Suppressor macrophage treated with lipopolysaccharide for 4 hours (primary cell): ENCODE data around the gene HMGXB4.
"Not testable (repeated sequence)": the region's sequence is repeated elsewhere in the genome, so short reads cannot be mapped to it uniquely, and the experiment has no call there.

ENCODE experiments used
- DNase-seq: peaks from one replicate; pipeline ENCODE4 v3.0.0-alpha.2; 2020

HMGXB4 gene, protein sequence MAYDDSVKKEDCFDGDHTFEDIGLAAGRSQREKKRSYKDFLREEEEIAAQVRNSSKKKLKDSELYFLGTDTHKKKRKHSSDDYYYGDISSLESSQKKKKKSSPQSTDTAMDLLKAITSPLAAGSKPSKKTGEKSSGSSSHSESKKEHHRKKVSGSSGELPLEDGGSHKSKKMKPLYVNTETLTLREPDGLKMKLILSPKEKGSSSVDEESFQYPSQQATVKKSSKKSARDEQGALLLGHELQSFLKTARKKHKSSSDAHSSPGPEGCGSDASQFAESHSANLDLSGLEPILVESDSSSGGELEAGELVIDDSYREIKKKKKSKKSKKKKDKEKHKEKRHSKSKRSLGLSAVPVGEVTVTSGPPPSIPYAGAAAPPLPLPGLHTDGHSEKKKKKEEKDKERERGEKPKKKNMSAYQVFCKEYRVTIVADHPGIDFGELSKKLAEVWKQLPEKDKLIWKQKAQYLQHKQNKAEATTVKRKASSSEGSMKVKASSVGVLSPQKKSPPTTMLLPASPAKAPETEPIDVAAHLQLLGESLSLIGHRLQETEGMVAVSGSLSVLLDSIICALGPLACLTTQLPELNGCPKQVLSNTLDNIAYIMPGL

DNA sequence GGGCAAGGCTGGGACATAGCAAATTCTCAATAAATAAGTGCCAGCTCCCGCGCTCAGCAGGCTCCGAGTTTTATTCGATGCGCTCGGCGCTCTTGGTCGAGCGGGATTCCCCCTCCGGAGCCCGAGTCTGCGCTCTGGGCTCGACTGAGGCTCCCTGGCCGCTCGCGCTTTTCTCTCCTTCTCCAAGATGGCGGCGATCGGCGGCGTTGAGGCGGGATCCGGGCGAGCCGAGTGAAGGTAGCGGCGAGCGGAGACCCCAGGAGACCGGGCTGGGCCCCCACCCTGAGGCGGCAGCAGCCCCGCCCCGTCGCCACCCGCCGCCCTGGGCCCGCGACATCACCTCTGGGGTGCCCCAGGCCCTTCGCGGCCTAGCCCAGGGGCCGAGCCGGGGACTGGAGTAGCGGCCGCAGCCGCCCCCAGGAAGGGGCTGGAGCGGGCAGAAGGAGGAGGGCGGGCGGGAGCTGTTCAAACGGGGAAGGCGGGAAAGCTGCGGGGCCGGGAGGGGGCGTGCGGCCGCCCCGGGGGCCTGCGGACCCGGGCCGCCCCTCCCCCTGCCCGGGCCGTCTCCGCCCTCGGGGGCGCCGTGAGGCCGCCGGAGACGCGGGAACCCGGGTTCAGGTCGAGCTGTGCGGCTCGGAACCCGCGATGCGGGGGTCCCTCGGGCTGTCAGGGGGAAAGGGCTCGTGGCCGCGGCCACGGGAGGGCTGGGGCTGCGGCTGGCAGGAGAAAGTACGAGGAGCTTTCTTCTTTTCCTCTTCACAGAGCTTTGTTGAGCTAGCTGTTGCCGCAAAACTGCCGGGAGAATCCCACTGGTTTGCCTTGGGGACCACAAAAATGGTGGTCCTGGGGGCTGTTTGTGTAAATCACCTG is at the start of gene HMGXB4:
Gene HMGXB4 (plus strand): TSS at position 173 of the 870 bp plus-strand sequence. CDS start 4,898 bp downstream, outside the sequence.
- DNase-seq = peak; percentile 93

DNA sequence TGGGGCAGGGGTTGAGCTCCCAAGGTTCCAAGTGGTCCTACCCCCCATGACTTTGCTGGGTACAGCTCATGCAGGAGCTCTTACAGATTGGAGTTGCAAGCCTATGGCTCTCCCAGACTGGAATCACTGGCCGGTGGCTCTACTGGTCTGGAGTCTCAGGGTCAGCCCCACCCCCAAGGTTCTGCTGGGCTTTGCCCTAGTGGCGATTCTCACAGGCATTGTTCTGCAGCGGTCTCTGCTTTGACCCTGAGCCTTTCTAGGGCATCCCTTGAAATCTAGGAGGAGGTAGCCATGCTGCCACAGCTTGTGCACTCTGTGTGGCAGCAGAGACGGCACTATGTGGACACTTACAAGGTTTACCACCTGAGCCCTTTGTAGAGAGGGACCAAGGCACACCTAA is 49.3 kb upstream of the HMGXB4 start:
- DNase-seq = no peak

DNA sequence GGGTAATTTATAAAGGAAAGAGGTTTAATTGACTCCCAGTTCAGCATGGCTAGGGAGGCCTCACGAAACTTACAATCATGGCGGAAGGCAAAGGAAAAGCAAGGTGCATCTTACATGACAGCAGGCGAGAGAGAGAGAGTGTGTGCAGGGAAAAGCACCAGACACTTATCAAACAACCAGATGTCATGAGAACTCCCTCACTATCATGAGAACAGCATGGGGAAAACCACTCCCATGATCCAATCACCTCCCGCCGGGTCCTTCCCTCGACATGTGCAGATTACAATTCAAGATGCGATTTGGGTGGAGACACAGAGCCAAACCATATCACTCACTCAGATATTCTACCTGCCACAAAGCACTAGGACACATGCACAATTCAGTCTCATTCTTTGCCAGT is 48.1 kb upstream of the HMGXB4 start:
- no peak for DNase-seq

DNA sequence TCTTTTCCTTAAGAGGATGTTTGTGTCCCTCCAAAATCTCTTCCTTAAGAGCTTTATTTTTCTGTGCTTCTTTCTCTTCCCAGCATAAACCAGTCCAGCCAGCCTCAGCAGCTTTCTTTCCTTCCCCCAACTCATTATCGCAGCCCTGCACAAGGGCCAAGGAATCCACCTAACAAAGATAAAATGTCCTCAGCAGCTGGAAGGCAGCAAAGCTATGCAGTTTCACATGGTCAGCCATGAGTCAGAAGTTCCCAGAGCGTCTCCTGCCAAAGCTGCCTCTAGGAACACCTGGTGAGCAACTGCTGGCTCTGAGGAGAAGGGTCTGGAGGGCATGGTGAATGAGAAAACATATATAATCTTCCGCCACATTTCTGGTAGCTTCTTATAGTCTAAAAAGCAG is 45.3 kb upstream of the HMGXB4 start:
- no peak for DNase-seq

DNA sequence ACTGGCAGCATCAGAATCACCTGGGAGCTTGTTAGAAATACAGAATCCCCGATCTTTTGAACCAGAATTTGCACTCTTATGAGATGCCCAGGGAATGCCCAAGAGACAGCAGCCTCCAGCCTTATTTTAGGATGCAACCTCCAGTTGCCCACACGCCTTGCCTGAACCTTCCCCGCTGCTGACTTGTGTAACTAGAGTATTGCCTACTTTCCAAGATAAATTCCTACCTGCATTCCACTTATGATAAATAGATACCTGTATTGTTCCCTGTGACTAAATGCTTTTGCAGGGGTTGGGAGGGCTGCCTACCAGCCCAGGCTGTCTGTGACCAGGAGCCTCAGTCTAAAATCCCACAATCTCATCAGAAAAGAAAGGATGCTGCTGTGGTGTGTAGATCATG is 44.3 kb upstream of the HMGXB4 start:
- DNase-seq = no peak

DNA sequence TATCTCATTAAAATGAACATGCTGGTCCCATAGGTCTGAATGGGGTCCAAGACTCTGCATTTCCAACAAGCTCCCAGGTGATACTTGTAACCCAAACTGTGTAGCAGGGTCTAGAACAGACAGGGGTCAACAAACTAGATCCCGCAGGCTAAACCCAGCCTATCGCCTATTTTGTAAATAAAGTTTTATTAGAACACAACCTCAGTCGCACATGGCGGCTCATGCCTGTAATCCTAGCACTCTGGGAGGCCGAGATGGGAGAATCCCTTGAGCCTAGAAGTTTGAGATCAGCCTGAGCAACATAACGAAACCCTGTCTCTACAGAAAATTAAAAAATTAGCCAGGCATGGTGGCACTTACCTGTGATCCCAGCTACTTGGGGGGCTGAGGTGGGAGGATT is 42.3 kb upstream of the HMGXB4 start:
- DNase-seq = no peak

DNA sequence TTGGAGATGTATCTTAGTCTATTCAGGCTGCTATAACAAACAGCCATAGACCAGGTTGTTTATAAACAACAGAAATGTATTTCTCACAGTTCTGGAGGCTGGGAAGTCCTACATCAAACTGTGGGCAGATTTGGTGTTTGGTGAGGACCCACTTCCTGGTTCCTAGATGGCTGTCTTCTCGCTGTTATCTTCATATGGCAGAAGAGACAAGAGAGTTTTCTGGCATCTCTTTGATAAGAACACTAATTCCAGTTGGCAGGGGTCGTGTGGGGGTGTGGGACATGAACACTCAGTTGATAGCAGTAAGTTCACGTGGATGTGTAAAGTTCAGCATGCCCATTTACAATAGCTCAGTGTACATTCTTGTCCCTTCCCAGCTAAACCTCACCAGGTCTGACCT is 41.3 kb upstream of the HMGXB4 start:
- DNase-seq = no peak

DNA sequence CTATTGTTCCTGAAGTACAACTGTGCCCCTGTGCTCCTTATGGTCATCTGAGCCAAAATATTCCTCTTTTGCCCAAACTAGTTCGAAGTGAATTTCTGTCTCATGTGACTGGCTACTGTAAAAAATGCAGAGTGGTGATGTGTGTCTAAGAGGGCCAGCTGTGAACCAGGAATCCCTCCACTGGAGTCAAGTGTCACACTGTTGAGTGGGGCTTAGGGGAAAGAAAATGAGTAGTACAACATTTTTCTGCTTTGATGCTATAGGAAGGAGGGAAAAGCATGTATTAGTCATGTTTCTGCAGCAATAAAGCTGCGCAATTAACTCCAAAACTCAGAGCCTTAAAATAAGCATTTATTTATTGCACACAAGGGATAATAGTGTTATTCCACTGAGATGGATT is 39.8 kb upstream of the HMGXB4 start:
- DNase-seq = no peak

DNA sequence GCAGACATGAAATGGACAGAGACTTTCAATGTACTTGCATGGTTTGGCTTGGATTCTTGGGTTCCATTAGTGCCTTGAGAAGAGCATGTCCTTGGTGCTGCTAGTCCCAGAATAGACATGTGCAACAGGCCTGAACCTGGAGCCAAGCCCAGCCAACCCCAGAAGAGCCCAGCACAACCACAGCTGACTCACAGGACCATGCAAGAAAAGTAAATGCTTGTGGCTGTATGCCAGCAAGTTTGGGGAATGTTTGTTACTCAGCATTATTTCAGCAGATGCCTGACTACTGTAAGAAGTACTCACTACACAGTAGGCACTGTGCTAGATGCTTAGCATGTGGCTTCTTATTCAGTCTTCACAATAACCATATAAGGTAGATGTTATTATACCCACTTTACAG is 39.2 kb upstream of the HMGXB4 start:
- no peak for DNase-seq

DNA sequence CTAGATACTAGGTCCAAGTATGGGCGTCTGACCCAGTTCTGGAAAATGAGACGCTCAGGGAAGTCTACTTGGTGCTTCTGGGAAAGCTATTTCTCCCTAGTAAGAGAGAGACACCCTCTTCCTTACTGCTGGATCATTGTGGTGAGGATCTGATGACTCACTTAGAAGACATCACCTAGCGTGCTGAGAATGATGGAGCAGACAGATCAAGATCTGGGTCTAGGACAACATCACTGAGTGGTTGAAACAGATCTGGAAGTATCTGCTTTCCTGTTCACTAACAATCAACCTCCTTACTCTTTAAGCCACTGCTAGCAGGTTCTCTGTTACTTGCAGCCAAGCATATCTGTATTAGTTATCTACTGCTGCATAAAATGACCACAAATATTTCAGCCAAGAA is 38.3 kb upstream of the HMGXB4 start:
- no peak for DNase-seq

DNA sequence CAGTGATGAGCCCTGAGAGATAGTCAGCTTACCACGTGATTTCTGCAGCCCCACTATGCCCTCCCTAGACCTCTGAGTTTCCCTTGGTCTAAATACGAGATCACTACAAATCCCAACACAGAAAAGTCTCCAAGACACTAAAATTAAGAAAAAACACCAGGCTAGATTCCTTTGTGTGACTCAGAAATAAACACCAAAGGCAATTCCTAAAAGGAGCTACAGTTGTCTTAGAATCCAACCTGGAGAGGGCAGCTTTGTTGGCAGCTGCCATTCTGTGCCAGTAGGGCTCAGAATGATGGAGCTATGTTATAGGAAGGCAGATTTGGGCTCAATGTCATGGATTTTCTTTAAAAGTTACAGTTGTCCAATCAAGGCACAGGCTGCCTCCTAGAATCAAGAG is 37.1 kb upstream of the HMGXB4 start:
- DNase-seq = no peak

DNA sequence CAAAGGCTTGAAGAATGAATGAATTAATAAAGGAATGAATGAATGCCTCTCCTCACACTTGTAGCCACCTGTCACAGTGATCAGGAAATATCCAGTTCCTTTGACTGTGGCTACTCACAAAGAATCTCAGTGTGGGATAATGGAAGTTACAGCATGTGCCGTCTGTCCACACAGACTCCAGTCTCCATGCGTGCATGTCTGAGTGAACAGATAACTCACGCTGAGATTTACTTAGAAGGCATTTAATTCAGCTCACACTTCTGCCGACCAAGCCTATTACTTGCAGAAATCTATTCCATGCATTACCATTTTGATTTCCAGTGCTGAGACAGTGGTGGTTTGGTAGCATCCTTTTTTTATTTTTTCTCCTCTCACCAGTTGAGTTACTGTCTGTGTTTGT is 32.3 kb upstream of the HMGXB4 start:
- DNase-seq = no peak

DNA sequence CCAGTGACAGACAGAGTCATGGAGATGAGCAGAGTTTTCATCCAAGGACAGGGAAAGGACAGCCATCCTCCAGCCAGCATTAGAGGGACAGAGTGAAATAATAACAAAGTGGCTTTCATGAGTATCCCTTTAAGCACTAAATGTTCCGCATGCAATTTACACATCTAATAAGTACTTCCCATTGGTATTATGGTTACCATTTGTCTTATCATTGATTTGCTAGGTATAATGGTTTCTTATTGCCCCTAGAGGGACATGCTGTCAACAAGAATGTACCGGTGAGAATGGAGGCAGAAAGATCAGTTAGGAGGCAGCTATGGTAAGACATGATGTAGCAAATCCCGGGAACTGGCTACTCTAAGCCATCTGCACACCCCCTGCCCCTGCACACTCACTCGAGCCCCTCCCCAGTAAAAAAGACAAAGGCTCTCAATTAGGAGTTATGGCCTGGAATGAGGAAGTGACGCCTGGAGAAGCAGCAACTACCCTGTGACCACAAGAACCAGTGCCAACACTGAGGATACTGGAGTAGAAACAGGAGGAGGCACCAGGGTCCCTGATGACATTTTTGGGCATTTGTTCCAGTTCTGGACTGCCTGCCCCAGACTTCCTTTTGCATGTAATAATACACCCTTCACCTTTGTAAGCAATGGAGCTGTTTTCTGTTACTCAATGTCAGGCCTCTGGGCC is 30.2 kb upstream of the HMGXB4 start:
- peak; percentile 4 for DNase-seq

DNA sequence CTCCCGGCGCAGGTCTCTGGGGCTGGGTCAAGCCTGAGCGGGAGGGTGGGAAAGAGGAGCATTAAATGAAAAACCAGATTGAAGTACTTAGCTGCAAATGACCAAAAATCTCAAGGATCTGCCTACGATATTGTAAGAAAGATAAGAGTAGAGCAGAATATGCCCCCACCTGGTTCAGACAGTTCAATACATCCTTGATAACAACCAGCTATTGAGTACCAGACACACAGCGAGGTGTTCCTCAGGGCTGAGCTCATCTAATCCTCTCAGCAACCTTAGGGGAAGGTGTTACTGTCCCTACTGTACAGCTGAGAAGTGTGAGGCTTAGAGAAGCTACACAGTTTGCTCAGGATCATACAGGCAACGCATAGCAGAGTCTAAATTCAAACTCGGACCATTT is 27.4 kb upstream of the HMGXB4 start:
- no peak for DNase-seq

DNA sequence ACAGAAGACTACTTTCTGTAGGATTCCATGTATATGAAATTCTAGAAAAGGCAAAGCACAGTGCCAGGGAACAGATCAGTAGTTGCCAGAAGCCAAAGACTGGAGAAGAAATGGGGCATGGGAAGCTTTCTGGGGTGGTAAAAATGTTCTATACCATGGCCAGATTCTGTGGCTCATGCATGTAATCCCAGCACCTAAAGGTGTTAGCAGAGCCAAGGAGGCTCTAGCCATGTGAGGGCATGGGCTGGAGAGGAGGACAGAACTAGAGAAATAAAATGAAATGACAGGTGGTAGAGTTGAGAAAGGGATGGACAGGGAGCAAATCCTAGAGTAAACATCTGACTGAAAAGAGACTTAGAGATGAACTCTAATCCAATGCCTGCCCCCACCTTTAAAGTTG is 26.9 kb upstream of the HMGXB4 start:
- no peak for DNase-seq

DNA sequence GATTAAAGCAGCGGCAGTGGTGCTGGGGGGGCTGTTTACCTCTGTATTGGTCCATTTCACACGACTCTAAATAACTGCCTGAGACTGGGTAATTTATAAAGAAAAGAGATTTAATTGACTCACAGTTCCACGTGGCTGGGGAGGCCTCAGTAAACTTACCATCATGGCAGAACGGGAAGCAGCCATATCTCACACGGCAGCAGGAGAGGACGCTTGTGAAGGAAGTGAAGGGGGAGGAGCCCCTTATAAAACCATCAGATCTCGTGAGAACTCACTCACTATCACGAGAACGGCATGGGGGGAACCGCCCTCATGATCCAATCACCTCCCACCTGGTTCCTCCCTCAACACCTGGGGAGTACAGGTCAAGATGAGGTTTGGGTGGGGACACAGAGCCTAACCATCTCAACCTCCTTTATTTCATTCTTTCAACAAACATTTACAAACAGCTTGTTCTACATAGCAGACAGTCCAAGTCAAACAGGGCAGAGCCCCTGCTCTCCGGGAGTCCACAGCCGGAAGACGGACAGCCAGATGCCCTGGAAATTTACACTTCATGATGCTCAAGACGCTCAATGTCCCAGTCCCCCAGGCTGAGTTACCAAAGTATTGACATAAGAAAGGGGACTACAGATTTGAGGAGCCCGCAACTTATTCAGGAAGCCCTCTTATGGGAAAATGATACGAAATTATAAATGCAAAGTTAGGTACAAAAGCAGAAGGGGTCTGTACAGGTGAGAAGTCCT is 26.3 kb upstream of the HMGXB4 start:
- DNase-seq = no peak

DNA sequence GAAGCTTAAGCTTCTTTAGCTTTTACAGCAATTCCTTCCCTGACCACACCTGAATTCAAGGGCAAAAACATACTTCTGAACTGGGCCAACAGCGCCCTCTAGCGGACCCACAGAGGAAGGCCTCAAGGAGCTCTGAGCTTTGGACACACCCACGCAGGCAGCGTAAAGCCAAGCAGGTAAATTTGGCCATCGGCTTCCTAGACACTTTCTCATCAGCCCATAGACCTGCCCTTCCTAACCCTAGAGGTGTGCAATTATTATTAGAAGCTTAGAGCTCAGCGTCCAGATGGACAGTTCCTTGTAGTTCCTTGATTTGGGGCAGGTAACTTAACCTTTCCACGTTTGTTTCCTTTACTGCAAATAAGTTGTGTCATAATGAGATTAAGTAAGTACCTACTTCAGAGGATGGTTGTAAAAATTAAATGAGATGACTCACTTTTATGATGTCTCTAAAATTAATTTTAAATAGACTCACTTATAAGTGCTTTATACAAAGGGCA is 25.7 kb upstream of the HMGXB4 start:
- DNase-seq = peak; percentile 62

DNA sequence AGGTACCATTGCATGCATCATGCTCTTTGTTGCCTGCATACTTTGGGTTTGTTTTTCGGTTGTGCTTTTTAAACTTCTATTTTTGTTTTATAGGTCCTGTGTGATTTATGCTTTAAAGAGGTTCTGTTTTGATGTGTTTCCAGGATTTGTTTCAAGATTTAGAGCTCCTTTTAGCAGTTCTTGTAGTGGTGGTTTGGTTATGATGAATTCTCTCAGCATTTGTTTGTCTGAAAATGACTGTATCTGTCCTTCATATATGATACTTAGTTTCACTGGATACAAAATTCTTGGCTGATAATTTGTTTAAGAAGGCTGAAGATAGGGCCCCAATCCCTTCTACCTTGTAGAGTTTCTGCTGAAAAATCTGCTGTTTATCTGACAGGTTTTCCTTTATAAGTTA is 18.5 kb upstream of the HMGXB4 start:
- DNase-seq = not testable (repeated sequence)

DNA sequence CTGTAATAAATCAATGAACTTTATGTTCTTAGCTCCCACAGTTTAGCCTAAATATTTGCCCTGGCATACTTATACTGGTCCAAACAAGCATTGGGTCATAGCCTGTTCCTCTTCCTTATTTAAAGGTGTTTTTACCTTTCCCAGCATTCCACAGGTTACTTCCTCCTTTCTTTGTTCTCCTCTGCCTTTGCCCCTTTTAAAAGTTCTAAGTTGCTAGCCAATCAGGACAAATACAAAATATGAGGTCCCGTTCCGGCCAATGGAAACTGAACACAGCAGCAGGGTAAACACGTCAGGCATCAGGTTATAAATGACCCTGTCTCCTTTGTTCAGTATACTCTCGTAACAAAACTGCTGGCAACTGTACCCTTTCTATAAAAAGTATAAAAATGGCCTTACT is 12.8 kb upstream of the HMGXB4 start:
- not testable (repeated sequence) for DNase-seq

DNA sequence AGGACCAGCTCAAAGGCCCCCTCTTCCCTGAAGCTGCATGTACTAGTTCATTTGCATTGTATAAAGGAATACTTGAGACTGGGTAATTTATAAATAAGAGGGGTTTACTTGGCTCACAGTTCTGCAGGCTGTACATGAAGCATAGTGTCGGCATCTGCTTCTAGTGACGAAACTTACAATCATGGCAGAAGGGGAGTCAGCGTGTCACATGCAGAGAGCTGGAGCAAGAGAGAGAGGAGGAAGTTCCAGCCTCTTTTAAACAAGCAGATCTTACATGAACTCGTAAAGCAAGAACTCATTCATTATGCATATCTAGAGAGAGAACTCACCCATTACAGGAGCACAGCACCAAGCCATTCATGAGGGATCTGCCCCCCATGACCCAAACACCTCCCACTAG is 7.1 kb upstream of the HMGXB4 start:
- DNase-seq = peak; percentile 17

DNA sequence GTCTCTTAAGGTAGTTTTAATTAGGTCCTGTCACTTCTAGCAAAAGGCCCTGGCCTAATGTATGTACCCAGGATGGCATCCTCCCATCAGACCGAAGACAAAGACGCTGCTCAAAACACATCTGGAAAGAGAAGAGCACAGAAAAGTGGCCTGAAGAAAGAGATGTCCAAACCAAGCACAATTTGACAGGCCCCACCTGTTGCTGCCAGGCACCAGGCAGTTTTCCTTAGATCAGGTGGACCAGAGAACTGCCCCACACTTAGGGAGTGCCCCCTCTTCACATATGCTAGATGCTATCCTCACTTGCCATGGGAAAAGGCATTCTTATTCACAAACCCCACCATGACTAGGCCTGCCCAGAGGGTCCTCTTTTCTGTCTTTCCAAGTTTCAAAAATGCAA is 3.3 kb upstream of the HMGXB4 start:
- no peak for DNase-seq

DNA sequence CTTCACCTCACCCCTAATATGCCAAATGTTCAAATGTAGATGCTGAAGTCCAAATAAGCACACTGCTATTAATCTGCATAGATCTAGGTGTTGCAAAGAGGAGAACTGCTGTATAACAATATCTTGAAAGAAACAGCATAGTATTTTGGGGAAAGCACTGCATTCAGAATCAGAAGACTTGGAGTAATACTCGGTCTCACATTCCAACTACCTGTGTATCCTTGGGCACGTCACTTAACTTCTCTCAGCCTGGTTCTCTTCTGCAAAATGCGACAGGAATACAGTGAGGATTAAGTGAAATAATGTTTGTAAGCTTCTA is 332 bp upstream of the HMGXB4 start:
- no peak for DNase-seq
